ENCODE measurements around the gene MAP2K1. TPM values are rescaled to one million over a fixed set of nuclear protein-coding genes. Genes with fewer than 3 reads are reported as not detected.

MAP2K1 gene
- total and polyA plus RNA-seq, 9 of the 15 experiments (the other 6 are each of a cell fraction or from before 2014, with no cell fraction given): 7.5 to 58.3 (median 30.0) TPM

GRCh38 chr15:66356359-66357236 is 30.1 kb upstream of the MAP2K1 start, which contains the start of gene TIPIN (continued):
- TF ChIP-seq, protein P1, sequence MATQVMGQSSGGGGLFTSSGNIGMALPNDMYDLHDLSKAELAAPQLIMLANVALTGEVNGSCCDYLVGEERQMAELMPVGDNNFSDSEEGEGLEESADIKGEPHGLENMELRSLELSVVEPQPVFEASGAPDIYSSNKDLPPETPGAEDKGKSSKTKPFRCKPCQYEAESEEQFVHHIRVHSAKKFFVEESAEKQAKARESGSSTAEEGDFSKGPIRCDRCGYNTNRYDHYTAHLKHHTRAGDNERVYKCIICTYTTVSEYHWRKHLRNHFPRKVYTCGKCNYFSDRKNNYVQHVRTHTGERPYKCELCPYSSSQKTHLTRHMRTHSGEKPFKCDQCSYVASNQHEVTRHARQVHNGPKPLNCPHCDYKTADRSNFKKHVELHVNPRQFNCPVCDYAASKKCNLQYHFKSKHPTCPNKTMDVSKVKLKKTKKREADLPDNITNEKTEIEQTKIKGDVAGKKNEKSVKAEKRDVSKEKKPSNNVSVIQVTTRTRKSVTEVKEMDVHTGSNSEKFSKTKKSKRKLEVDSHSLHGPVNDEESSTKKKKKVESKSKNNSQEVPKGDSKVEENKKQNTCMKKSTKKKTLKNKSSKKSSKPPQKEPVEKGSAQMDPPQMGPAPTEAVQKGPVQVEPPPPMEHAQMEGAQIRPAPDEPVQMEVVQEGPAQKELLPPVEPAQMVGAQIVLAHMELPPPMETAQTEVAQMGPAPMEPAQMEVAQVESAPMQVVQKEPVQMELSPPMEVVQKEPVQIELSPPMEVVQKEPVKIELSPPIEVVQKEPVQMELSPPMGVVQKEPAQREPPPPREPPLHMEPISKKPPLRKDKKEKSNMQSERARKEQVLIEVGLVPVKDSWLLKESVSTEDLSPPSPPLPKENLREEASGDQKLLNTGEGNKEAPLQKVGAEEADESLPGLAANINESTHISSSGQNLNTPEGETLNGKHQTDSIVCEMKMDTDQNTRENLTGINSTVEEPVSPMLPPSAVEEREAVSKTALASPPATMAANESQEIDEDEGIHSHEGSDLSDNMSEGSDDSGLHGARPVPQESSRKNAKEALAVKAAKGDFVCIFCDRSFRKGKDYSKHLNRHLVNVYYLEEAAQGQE (IDR thresholded peaks at IDR 0.05; ENCODE audit: borderline replicate concordance): no peak
- TF ChIP-seq, protein P1 (CRISPR knock-in tag; IDR thresholded peaks at IDR 0.05; ENCODE audit: low read depth): 0 out of 2 replicates have a peak, but pooled peaks have one; percentile 32
- TF ChIP-seq MYNN (IDR thresholded peaks at IDR 0.05) (no peak), MYNN (CRISPR knock-in tag; IDR thresholded peaks at IDR 0.05) (no peak), HINFP (tag; conservative IDR thresholded peaks at IDR 0.05; ENCODE audit: low read depth) (peak; percentile 69), ZZZ3 (IDR thresholded peaks at IDR 0.05) (peak; percentile 87)
- TF ChIP-seq, protein P2, sequence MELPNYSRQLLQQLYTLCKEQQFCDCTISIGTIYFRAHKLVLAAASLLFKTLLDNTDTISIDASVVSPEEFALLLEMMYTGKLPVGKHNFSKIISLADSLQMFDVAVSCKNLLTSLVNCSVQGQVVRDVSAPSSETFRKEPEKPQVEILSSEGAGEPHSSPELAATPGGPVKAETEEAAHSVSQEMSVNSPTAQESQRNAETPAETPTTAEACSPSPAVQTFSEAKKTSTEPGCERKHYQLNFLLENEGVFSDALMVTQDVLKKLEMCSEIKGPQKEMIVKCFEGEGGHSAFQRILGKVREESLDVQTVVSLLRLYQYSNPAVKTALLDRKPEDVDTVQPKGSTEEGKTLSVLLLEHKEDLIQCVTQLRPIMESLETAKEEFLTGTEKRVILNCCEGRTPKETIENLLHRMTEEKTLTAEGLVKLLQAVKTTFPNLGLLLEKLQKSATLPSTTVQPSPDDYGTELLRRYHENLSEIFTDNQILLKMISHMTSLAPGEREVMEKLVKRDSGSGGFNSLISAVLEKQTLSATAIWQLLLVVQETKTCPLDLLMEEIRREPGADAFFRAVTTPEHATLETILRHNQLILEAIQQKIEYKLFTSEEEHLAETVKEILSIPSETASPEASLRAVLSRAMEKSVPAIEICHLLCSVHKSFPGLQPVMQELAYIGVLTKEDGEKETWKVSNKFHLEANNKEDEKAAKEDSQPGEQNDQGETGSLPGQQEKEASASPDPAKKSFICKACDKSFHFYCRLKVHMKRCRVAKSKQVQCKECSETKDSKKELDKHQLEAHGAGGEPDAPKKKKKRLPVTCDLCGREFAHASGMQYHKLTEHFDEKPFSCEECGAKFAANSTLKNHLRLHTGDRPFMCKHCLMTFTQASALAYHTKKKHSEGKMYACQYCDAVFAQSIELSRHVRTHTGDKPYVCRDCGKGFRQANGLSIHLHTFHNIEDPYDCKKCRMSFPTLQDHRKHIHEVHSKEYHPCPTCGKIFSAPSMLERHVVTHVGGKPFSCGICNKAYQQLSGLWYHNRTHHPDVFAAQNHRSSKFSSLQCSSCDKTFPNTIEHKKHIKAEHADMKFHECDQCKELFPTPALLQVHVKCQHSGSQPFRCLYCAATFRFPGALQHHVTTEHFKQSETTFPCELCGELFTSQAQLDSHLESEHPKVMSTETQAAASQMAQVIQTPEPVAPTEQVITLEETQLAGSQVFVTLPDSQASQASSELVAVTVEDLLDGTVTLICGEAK (IDR thresholded peaks at IDR 0.05): peak; percentile 66
- TF ChIP-seq, protein P2 (CRISPR knock-in tag; IDR thresholded peaks at IDR 0.05): no peak
